Panc1 (cell line): ENCODE results near the gene FAM221B. TPM values are rescaled to one million over a fixed set of nuclear protein-coding genes. Genes with fewer than 3 reads are reported as not detected.

Experiments
- ATAC-seq: fragments of 200-7000 bp; cut with Tn5 transposase; 2 replicates; pipeline ENCODE4 v1.9.1; 2020; ENCODE audit warnings: mild to moderate bottlenecking, moderate library complexity
- BruUV-seq: library from RNA; stranded (reverse); fragments of 400-500 nt; replicated peaks from 2 replicates; lab custom pipeline; 2021; lab: Mats Ljungman, UMichigan
- CTCF ChIA-PET: fragments of 300-600 bp; sonication (Branson Sonifier 250); formaldehyde crosslinking; loops from one replicate; lab custom pipeline; 2022; ENCODE audit warnings: antibody characterized with exemption; lab: Charles Lee
- POLR2A ChIA-PET: fragments of 300-600 bp; sonication (Branson Sonifier 250); formaldehyde crosslinking; loops from one replicate; lab custom pipeline; 2022; ENCODE audit warnings: antibody characterized with exemption; lab: Charles Lee
- DNase-seq: peaks from one replicate; pipeline ENCODE4 v3.0.0-alpha.2; 2010; ENCODE audit warnings: low read depth, low spot score
- H3K27ac ChIP-seq: 2 replicates; pipeline ENCODE4 v1.5.1; 2011; ENCODE audit warnings: mild to moderate bottlenecking, low read length, inconsistent platforms
- H3K27me3 ChIP-seq: fragments of 200-500 bp; sonication (Bioruptor generic); 2 replicates; pipeline ENCODE4 v1.6.0; 2014; ENCODE audit warnings: low read length, inconsistent platforms; ENCODE audit not compliant: control insufficient read depth, insufficient read depth
- H3K36me3 ChIP-seq: fragments of 200-500 bp; sonication (Bioruptor generic); 2 replicates; pipeline ENCODE4 v1.5.1; 2014; ENCODE audit warnings: inconsistent platforms, mild to moderate bottlenecking, low read length, moderate library complexity; ENCODE audit not compliant: control insufficient read depth, insufficient read depth
- H3K4me1 ChIP-seq: 2 replicates; pipeline ENCODE4 v1.5.1; 2011; ENCODE audit warnings: inconsistent platforms, mild to moderate bottlenecking, low read length, moderate library complexity; ENCODE audit not compliant: control insufficient read depth, insufficient read depth
- H3K4me3 ChIP-seq, 2 experiments: 2 replicates each; pipeline ENCODE4 v1.5.1; 2011 to 2012; ENCODE audit warnings: low read depth in 2 of 2, low read length in 2 of 2, mild to moderate bottlenecking in 2 of 2, inconsistent platforms in 1 of 2, moderate library complexity in 1 of 2
- H3K9me3 ChIP-seq: fragments of 200-500 bp; sonication (Bioruptor generic); 2 replicates; pipeline ENCODE4 v1.5.1; 2014; ENCODE audit warnings: low read depth, mild to moderate bottlenecking, inconsistent platforms, low read length, moderate library complexity; ENCODE audit not compliant: control insufficient read depth, insufficient read depth
- POLR2AphosphoS5 ChIP-seq: IDR thresholded peaks from 2 replicates; pipeline ENCODE4 v1.6.1; 2012; ENCODE audit warnings: mild to moderate bottlenecking, low read depth, low read length, moderate library complexity
- SIN3A ChIP-seq: IDR thresholded peaks from 2 replicates; pipeline ENCODE4 v1.6.1; 2012; ENCODE audit warnings: low read depth, mild to moderate bottlenecking, low read length, moderate library complexity, borderline replicate concordance; ENCODE audit not compliant: insufficient read depth
- TCF7L2 ChIP-seq: IDR thresholded peaks from 2 replicates; pipeline ENCODE4 v1.6.1; 2011; ENCODE audit warnings: mild to moderate bottlenecking, low read depth, low read length, inconsistent platforms
- in situ Hi-C: cut with HindIII; loops from 2 replicates; pipeline ENCODE4 v1.10.0; 2016; ENCODE audit warnings: low sequenced_read_pairs, low pct_unique_long_range_greater_than_20kb
- intact Hi-C: fragments of 100-400 bp; cut with micrococcal nuclease; formaldehyde crosslinking; loops from one replicate; pipeline ENCODE4 v1.10.0; 2022; ENCODE audit not compliant: unreplicated experiment
- total RNA-seq: library from RNA; stranded (reverse); gene quantifications from one replicate; pipeline ENCODE4 v1.2.1, GENCODE V29; 2021; ENCODE audit not compliant: unreplicated experiment
- TF ChIP-seq, protein P1 (sequence below): fragments of 450-650 bp; IDR thresholded peaks from 2 replicates; pipeline ENCODE4 v1.5.1; 2017; ENCODE audit warnings: mild to moderate bottlenecking
- TF ChIP-seq, protein P2 (sequence below), 2 experiments: IDR thresholded peaks; 2 replicates each; pipeline ENCODE4 v1.6.1; 2011 to 2012; ENCODE audit warnings: low read depth in 2 of 2, control low read depth in 1 of 2, low read length in 1 of 2, mild to moderate bottlenecking in 1 of 2, moderate library complexity in 1 of 2; ENCODE audit not compliant: insufficient read depth in 1 of 2

Gene FAM221B
- total RNA-seq, 1 experiment from 2014 or later, result not detected

DNA sequence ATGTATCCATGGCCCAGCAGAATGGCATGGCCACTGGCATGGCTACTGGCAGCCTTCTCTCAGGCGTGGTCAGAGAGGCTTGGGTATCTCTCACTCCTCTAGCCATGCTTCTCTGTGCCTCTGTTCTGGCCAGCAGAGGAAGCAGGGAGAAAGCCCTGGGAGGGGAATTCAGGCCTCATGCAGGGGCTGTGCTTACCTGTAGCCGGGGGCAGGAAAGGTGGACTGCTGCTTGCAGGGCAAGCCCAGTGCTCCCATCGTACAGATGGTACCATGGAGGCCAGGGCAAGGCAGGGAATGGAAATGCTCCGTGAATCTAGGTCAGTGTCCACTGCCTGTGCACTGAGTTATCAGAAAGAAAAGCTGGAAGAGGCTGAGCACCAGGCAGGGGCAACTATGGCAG, 39.0 kb upstream of the FAM221B start:
- ChIA-PET CTCF (no interaction called here), POLR2A (no interaction called here)
- H3K9me3 ChIP-seq, result no peaks in the 10 kb centered on the region
- H3K27me3 ChIP-seq, result no peaks in the 10 kb centered on the region
- H3K36me3 ChIP-seq, result no peaks in the 10 kb centered on the region
- no peak for DNase-seq
- intact Hi-C loops (no loop called here), in situ Hi-C loops (no loop called here)
- no peak overlapping the region for H3K4me3 ChIP-seq
- H3K4me1 ChIP-seq, result no peaks in the 10 kb centered on the region
- TF ChIP-seq, protein P1, sequence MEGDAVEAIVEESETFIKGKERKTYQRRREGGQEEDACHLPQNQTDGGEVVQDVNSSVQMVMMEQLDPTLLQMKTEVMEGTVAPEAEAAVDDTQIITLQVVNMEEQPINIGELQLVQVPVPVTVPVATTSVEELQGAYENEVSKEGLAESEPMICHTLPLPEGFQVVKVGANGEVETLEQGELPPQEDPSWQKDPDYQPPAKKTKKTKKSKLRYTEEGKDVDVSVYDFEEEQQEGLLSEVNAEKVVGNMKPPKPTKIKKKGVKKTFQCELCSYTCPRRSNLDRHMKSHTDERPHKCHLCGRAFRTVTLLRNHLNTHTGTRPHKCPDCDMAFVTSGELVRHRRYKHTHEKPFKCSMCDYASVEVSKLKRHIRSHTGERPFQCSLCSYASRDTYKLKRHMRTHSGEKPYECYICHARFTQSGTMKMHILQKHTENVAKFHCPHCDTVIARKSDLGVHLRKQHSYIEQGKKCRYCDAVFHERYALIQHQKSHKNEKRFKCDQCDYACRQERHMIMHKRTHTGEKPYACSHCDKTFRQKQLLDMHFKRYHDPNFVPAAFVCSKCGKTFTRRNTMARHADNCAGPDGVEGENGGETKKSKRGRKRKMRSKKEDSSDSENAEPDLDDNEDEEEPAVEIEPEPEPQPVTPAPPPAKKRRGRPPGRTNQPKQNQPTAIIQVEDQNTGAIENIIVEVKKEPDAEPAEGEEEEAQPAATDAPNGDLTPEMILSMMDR, result no peak
- no peak for TF ChIP-seq TCF7L2
- no peak for TF ChIP-seq SIN3A
- no peak for TF ChIP-seq POLR2AphosphoS5
- TF ChIP-seq, protein P2, sequence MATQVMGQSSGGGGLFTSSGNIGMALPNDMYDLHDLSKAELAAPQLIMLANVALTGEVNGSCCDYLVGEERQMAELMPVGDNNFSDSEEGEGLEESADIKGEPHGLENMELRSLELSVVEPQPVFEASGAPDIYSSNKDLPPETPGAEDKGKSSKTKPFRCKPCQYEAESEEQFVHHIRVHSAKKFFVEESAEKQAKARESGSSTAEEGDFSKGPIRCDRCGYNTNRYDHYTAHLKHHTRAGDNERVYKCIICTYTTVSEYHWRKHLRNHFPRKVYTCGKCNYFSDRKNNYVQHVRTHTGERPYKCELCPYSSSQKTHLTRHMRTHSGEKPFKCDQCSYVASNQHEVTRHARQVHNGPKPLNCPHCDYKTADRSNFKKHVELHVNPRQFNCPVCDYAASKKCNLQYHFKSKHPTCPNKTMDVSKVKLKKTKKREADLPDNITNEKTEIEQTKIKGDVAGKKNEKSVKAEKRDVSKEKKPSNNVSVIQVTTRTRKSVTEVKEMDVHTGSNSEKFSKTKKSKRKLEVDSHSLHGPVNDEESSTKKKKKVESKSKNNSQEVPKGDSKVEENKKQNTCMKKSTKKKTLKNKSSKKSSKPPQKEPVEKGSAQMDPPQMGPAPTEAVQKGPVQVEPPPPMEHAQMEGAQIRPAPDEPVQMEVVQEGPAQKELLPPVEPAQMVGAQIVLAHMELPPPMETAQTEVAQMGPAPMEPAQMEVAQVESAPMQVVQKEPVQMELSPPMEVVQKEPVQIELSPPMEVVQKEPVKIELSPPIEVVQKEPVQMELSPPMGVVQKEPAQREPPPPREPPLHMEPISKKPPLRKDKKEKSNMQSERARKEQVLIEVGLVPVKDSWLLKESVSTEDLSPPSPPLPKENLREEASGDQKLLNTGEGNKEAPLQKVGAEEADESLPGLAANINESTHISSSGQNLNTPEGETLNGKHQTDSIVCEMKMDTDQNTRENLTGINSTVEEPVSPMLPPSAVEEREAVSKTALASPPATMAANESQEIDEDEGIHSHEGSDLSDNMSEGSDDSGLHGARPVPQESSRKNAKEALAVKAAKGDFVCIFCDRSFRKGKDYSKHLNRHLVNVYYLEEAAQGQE (IDR thresholded peaks at IDR 0.05; ENCODE audit: insufficient read depth in 1 of 2, low read depth in 2 of 2, low read length in 1 of 2), result no peak
- no peak overlapping the region for H3K27ac ChIP-seq
- no peak for ATAC-seq
- BruUV-seq, result no TSS peak

DNA sequence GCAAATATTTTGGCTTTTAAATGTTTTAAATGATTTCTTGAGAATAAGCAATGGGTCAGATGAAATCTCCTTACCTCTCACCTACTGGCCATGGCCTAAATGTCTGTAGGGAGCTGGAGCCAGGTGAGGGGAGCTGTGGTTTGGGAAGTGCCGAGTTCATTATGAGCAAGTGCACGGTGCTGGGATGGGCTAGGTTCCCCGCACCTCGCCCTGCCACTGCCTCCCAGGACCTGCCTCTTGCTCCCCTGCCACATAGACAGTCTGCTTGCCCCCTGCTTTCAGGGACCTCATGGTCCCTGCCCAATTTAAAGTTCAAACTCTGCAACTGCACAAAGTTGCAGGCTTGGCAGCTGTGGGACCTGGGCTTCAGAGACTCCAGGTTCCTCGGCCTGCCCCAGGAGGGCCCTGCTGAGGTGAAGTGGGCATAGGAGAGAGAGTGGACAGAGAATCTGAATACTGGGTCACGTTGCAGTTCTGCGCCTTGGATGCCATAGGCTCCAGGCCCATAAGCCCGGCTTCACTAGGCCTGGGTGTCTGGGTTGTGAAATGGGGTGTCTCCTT, 36.2 kb upstream of the FAM221B start:
- Histone ChIP-seq H3K27me3 (0 out of 2 replicates have a peak, but pooled peaks cover 2% of the 10 kb centered on the region), H3K36me3 (no peaks in the 10 kb centered on the region), H3K9me3 (no peaks in the 10 kb centered on the region), H3K4me3 (no peak overlapping the region), H3K4me1 (no peaks in the 10 kb centered on the region), H3K27ac (no peak overlapping the region)
- TF ChIP-seq, protein P1, result no peak
- TF ChIP-seq, protein P2 (IDR thresholded peaks at IDR 0.05; ENCODE audit: insufficient read depth in 1 of 2, low read depth in 2 of 2, low read length in 1 of 2), result no peak
- in situ Hi-C loops, result no loop called here
- ATAC-seq (no peak), DNase-seq (no peak)
- ChIA-PET POLR2A (interaction anchor here (0.6 kb wide), 1 partner anchor 105 kb away, joined by 5 read pairs; no protein-coding TSS in a partner anchor), CTCF (interaction anchor here (0.6 to 0.9 kb wide), 2 partner anchors 17 to 75 kb away, joined by 3 to 9 read pairs; no protein-coding TSS in a partner anchor)
- intact Hi-C loops, result no loop called here
- BruUV-seq, result no TSS peak
